H4 (cell line): ENCODE data around the gene ZFYVE27. TPM values are rescaled to one million over a fixed set of nuclear protein-coding genes. Genes with fewer than 3 reads are reported as not detected.

Source experiments
- DNase-seq: peaks from one replicate; pipeline ENCODE4 v3.0.0-alpha.2; 2015; ENCODE audit warnings: low spot score
- total RNA-seq: library from RNA; depleted of rRNA; stranded (reverse); fragments of >200 nt; shearing (Covaris generic); gene quantifications from 2 replicates; pipeline ENCODE4 v1.2.3, GENCODE V29; 2014; rRNA removed

Gene ZFYVE27
- total RNA-seq, 1 experiment from 2014 or later = 13.1 TPM

- DNase-seq = no peak
Measured at GRCh38 chr10:97788552-97789442, 51.9 kb downstream of the ZFYVE27 start.

GRCh38 chr10:97789770-97790397 is 53.0 kb downstream of the ZFYVE27 start:
- DNase-seq = no peak

- peak; percentile 39 for DNase-seq
Measured at GRCh38 chr10:97791824-97792721, 55.1 kb downstream of the ZFYVE27 start.

- no peak for DNase-seq
Measured at GRCh38 chr10:97795886-97796285, 59.0 kb downstream of the ZFYVE27 start.

GRCh38 chr10:97796651-97797050 is 59.7 kb downstream of the ZFYVE27 start:
- no peak for DNase-seq

- no peak for DNase-seq
Measured at GRCh38 chr10:97798958-97799610, 62.2 kb downstream of the ZFYVE27 start.

- no peak for DNase-seq
Measured at GRCh38 chr10:97800474-97800873, 63.5 kb downstream of the ZFYVE27 start.

- no peak for DNase-seq
Measured at GRCh38 chr10:97801422-97801821, 64.5 kb downstream of the ZFYVE27 start.

GRCh38 chr10:97805096-97805884 is 68.4 kb downstream of the ZFYVE27 start:
- DNase-seq = no peak

- no peak for DNase-seq
Measured at GRCh38 chr10:97805949-97806348, 69.0 kb downstream of the ZFYVE27 start.

GRCh38 chr10:97810446-97810845 is 73.5 kb downstream of the ZFYVE27 start:
- DNase-seq = peak; percentile 86

Other genes starting within 250 kb of the ZFYVE27 start
- 94.0 and 107 TPM in 2 replicates for gene MMS19, start 238.7 kb upstream of the ZFYVE27 start, total RNA-seq
- gene UBTD1, start 238.2 kb upstream of the ZFYVE27 start, total RNA-seq = 9.6 and 10.6 TPM in 2 replicates
- 0.15 TPM in 1 of 2 replicates, not detected in the other for gene ANKRD2, start 164.3 kb upstream of the ZFYVE27 start, total RNA-seq
- 0.97 and 1.3 TPM in 2 replicates for gene HOGA1, start 152.7 kb upstream of the ZFYVE27 start, total RNA-seq
- gene C10orf62, start 147.4 kb upstream of the ZFYVE27 start, total RNA-seq = not detected in 2 replicates
- 4.2 and 5.6 TPM in 2 replicates for gene MORN4, start 103.6 kb upstream of the ZFYVE27 start, total RNA-seq
- gene PI4K2A, start 96.5 kb upstream of the ZFYVE27 start, total RNA-seq = 10.8 and 10.9 TPM in 2 replicates
- gene AVPI1, start 49.9 kb upstream of the ZFYVE27 start, total RNA-seq = 26.8 and 32.1 TPM in 2 replicates
- gene MARVELD1, start 23.4 kb upstream of the ZFYVE27 start, total RNA-seq = 33.4 and 46.1 TPM in 2 replicates
- not detected in 2 replicates for gene SFRP5, start 34.9 kb downstream of the ZFYVE27 start, total RNA-seq
- 0.04 and 0.08 TPM in 2 replicates for gene GOLGA7B, start 112.7 kb downstream of the ZFYVE27 start, total RNA-seq